Skeletal muscle cell (primary cell): ENCODE data around the gene ASH1L.
A peak's percentile ranks its signal among the peaks of the same experiment; 100 is the strongest.
"Not testable (repeated sequence)": the region's sequence is repeated elsewhere in the genome, so short reads cannot be mapped to it uniquely, and the experiment has no call there.

Experiments used
- DNase-seq: peaks from one replicate; pipeline ENCODE4 v3.0.0-alpha.2; 2010; ENCODE audit warnings: low read depth
- H3K4me3 ChIP-seq: 2 replicates; pipeline ENCODE4 v1.5.1; 2011; ENCODE audit warnings: low read depth, mild to moderate bottlenecking, control low read depth, low read length, moderate library complexity

Gene ASH1L

GRCh38 chr1:155569988-155570592 lies 7.5 kb upstream of the ASH1L start:
- DNase-seq = peak; percentile 41

DNA sequence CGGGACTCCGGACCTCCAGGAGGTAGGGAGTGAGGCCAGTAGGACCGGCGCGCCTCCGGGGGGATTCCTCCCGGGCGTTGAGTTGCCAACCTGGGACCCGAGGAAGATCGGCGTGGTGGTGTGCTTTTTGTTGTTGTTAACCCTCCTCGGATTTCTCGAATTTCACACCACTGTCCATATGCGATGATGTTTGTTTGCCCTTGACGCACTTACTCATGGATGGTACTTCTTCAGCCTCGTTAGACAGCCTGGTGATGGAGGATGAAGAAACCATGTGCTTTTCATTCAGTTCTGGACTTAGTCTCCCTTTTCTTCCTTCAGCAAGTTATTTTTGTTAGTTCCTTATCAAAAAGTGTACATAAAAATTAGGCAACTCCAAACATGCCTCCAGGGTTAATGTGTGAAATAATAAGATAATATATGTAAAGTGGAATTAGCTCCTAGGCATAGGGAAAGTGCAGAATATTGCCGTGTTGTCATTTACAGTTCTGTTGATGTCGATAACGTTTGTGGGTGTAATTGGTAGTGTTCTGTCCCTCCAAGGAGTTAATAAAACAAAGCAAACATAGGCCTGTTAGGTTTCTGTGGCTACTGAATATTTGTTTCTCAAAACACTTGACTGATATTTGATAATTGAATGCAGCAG lies 897 bp upstream of the ASH1L start:
- not testable (repeated sequence) for DNase-seq
- H3K4me3 ChIP-seq = peak overlapping the region; percentile 83

More at GRCh38 chr1:155569988-155570592, 7.5 kb upstream of the ASH1L start:
- no peak overlapping the region for H3K4me3 ChIP-seq

DNA sequence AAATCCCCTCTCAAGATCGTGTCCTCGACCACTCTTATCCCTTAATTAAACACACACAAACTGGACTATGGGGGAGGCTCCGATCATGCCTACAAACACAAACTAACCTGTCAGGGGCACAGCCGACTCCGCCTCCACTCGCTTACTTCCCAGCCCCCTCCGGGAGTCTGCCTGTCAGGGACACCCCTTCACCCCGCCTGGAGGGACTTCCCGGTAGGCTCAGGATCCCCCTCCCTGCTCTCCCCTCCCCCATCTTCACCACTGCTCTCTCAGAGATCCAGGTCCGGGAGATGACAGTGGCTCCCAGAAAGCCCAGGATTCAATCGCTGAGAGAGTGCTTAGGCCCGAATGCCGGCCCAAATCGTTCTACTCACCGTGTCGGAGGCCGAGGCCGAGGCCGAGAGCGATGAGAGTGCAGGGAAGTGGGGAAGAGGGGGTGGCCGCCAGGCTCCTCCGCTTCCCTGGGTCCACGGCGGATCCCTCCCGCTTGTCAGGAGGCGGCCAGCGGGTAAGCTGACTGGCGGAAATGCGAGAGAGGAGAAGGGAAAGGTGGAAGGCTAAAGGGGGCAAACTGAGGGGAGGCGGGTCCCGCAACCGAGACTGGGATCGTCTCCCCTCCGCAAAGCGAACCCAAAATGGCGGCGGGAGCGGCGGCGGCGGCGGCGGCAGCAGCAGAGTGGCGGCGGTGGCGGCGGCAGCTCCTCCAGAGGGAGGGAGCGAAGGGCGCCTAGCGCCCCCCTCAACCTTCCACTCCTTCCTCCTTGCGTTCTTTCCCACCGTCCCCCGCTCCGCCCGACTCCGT lies 623 bp downstream of the ASH1L start:
- peak overlapping the region; percentile 83 for H3K4me3 ChIP-seq
- DNase-seq = not testable (repeated sequence)

DNA sequence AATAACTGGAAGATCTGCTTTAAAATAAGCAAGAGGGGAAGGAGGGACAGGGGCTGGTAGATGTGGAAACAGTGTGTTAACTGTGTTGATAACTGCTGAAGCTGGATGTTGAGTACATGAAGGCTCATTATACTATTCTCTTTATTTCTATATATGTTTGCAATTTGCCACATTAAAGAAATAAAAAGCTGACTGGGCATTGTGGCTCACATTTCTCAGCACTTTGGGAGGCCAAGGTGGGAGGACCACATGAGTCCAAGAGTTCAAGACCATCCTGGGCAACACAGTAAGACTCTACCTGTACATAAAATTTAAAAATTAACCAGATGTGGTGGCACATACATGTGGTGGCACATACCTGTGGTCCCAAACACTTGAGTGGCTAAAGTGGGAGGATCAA lies 6.7 kb downstream of the ASH1L start:
- H3K4me3 ChIP-seq = no peak overlapping the region
- no peak for DNase-seq

GRCh38 chr1:155553349-155553748 lies 9.3 kb downstream of the ASH1L start:
- DNase-seq = no peak
- no peak overlapping the region for H3K4me3 ChIP-seq

- H3K4me3 ChIP-seq = no peak overlapping the region
- DNase-seq = no peak
Measured at GRCh38 chr1:155548706-155549105, 13.9 kb downstream of the ASH1L start.

DNA sequence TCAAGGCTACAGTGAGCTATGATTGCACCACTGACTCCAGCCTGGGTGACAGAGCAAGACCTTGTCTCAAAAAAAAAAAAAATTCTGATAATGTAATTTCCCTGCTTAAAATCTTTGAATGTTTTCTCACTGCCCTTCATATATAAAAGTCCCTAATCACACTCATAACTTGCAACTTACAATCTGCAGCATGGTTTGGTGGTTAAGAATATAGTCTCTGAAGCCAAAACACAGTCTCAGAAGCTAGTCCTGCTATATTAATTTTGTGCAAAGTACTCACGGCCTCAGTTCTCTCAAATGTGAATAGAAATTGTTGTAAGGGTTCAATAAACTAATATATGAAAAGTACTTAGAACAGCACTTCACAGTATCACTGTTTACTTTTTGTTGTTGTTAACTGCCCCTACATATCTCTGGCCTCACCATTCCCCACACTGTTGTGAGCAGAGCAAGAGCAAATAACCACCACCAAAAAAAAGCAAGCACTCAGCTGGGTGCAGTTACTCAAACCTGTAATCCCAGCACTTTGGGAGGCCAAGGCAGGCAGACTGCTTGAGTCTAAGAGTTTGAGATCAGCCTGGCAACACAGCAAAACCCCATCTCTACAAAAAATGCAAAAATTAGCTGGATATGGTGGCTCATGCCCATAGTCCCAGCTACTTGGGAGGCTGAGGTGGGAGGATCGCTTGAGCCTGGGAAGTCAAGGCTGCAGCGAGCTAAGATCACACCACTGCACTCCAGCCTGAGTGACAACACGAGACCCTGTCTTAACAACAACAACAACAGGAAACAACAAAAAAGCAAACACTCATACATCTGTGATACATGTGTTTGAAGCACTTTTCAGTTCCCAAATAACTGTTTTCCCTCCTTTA lies 22.4 kb downstream of the ASH1L start:
- no peak for DNase-seq
- no peak overlapping the region for H3K4me3 ChIP-seq

DNA sequence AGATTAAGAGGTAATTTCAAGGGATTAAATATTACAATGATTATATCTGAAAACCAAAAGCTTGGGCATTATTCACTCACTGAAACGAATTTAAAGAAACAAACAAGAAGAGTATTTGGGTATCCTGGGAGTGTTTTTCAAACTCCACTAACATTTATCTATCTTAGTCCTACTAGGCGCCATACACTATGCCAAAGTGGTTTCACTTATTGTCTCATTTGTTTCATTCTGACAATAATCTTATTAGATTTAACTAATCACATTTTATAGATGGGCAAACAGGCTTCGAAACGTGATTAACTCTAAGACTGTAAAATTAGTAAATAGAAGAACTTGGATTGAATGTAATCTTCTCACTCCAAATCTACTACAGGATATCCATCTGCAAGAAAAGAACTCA lies 25.4 kb downstream of the ASH1L start:
- no peak overlapping the region for H3K4me3 ChIP-seq
- no peak for DNase-seq

DNA sequence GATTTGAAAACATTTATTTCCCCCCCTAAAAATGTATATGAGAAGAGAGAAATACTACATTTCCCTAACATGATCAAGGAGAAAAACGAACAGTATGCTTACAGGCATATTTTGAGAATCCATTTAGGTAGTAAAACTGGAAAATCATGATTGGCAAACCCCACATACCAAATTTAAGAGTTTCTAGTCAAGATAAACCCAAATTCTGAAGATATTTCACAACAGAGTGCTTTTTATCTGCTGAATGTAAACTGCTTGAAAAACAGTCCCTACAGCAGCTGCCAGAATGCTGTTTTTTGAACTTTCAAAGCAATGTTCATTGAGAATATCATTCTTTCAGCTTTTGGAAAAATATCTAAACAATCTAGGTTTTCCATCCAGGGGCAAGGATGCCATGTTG lies 31.0 kb downstream of the ASH1L start:
- no peak overlapping the region for H3K4me3 ChIP-seq
- no peak for DNase-seq

GRCh38 chr1:155529929-155530328 lies 32.7 kb downstream of the ASH1L start:
- no peak overlapping the region for H3K4me3 ChIP-seq
- no peak for DNase-seq

GRCh38 chr1:155529109-155529508 lies 33.5 kb downstream of the ASH1L start:
- DNase-seq = no peak
- no peak overlapping the region for H3K4me3 ChIP-seq

GRCh38 chr1:155527677-155528076 lies 34.9 kb downstream of the ASH1L start:
- DNase-seq = no peak

GRCh38 chr1:155526356-155526755 lies 36.2 kb downstream of the ASH1L start:
- no peak overlapping the region for H3K4me3 ChIP-seq
- no peak for DNase-seq

More at GRCh38 chr1:155527677-155528076, 34.9 kb downstream of the ASH1L start:
- H3K4me3 ChIP-seq = no peak overlapping the region

- DNase-seq = no peak
- H3K4me3 ChIP-seq = no peak overlapping the region
Measured at GRCh38 chr1:155522069-155522468, 40.5 kb downstream of the ASH1L start.

- no peak for DNase-seq
- no peak overlapping the region for H3K4me3 ChIP-seq
Measured at GRCh38 chr1:155518484-155518883, 44.1 kb downstream of the ASH1L start.

GRCh38 chr1:155514582-155515187 lies 47.9 kb downstream of the ASH1L start:
- H3K4me3 ChIP-seq = no peak overlapping the region
- no peak for DNase-seq

DNA sequence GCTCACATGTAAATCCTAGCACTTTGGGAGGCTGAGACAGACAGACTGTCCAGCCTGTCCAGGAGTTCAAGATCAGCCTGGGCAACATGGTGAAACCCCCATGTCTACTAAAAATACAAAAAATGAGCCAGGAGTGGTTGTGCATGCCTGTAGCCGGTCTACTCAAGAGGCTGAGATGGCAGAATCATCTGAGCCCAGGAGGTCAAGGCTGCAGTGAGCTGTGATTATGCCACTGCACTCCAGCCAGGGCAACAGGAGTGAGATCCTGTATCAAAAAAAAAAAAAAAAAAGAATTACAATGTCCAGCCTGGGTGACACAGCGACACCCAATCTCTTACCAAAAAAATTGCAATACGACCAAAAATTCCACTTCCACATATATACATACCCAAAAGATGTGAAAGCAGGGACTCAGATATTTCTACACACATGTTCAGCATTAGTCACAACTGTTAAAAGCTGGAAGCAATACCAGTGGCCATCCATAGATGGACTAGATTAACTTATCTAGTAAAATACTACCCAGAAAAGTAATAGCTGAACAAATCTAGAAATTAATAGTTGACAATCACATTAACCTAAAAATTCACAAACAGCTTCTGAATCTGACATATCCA lies 49.2 kb downstream of the ASH1L start:
- H3K4me3 ChIP-seq = no peak overlapping the region

DNA sequence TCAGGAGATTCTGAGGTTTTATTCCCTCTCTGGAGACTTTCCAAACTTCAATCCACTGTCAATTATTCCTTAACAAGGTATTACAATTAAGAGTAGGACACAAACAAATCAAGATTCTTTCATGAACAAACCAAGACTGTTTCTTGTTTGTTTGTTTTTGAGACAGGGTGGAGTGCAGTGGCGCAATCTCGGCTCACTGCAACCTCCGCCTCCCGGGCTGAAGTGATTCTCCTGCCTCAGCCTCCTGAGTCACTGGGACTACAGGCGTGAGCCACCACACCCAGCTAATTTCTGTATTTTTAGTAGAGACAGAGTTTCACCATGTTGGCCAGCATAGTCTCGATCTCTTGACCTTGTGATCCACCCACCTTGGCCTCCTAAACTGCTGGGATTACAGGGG lies 51.2 kb downstream of the ASH1L start:
- DNase-seq, H3K4me3 ChIP-seq: not testable (repeated sequence)

More for the DNA sequence above, 49.2 kb downstream of the ASH1L start:
- no peak for DNase-seq

DNA sequence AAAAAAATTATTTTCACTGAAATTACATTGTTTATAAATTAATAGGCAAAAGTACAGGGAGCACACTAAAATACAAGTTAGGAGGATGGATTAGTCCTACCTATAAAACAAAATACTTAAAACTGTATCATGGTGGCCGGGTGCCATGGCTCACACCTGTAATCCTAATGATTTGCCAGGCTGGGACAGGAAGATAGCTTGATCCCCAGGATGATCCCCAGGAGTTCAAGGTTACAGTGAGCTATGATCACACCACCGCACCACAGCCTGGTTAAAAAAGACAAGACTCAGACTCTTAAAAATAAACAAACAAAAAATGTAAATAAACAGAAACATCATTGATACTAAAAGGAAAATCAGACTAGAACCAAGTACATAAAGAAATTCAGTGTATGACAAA lies 53.5 kb downstream of the ASH1L start:
- H3K4me3 ChIP-seq = no peak overlapping the region

More for the DNA sequence above, 53.5 kb downstream of the ASH1L start:
- DNase-seq = no peak
